CD4-positive, alpha-beta T cell treated with Interleukin-10 for 1 hour (primary cell): ENCODE results near the gene CNP.
"Not testable (repeated sequence)": the region's sequence is repeated elsewhere in the genome, so short reads cannot be mapped to it uniquely, and the experiment has no call there.

Experiments used
- DNase-seq: peaks from one replicate; pipeline ENCODE4 v3.0.0-alpha.2; 2020

The CNP gene

GRCh38 chr17:41966463-41967140 is at the start of gene CNP:
TSS of gene CNP (plus strand) at chr17:41966795. CDS start at chr17:41966885, 90 bp downstream.
- DNase-seq = peak; percentile 93

- no peak for DNase-seq
Observed at GRCh38 chr17:41917192-41917591, 49.4 kb upstream of the CNP start.

GRCh38 chr17:41917679-41918313 is 48.8 kb upstream of the CNP start:
- DNase-seq = peak; percentile 27

DNA sequence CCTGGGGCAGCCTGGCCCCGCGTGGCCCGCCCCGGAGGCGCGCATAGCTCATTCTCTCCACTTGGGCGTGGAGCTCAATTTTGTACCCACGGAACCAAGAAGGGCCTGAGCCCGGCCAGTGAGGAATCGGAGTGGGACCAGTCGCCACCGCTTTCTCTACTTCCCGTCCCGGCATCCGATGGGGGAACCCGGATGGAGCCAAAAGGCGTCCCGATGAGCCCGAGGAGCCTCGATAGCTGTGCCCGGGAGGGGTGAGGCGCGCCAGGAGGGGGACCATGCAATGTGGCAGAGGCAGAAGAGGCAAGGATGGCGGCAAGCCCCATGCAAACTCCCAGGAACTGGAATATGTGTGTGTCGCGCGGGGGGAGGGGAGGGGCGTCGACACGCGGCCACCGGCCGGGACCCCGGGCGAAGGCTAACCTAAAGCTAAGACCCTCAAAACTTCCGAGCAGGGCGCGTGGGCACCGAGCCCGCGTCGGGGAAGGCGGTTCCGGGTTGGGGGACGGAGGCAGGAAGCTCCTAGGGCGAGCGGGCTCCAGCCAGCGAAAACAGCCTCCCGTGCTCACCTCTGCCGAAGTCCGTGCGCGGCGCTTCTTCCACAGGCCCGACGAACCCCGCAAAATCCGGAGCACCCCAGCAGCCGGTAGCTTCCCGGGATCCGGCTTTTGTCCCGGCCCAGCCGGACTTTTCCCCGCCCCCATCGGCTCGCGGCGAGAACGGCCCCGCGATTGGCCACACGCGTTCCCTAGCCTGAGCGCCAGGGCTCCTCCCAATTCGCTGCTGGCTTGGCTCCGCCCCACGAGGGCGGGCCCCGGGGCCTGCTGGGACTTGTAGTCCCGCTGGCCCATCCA is 48.1 kb upstream of the CNP start, which contains the start of gene ACLY:
TSS of gene ACLY (minus strand) at position 638 of the 851 bp plus-strand sequence. CDS start 5,078 bp downstream, outside the sequence.
- DNase-seq = peak; percentile 97

DNA sequence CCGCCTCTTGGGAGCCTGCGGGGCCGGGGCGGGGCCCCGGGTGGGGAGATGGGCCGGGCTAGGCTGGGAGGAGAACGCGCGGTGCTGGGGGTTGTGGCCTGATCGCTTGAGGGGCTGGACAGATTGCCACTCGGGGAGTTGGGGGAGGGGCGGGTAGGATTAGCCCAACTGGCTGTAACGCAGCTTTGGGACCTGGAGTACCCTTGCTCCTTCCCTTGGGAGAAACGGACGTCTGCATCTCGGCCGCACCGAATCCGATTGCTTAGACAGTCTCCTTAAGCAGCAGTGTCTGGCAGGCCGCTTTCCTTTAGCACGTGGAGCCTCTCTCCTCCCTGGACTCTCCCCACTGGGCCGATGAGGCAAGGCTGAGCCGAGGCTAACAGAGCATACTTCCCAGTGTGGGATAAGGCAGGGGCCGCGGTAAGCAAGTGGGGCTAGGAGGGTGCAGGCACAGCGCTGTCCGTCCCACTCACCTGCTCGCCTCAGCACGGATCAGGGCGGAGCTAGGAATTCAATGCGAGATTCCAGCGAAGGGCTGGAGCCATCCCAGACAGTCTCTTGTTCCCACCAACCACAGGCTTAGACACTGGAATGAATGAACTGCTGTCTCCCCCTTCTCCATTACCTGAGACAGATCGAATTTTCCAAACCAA is 47.3 kb upstream of the CNP start:
- DNase-seq = no peak

- DNase-seq = no peak
Observed at GRCh38 chr17:41919840-41920579, 46.6 kb upstream of the CNP start.

DNA sequence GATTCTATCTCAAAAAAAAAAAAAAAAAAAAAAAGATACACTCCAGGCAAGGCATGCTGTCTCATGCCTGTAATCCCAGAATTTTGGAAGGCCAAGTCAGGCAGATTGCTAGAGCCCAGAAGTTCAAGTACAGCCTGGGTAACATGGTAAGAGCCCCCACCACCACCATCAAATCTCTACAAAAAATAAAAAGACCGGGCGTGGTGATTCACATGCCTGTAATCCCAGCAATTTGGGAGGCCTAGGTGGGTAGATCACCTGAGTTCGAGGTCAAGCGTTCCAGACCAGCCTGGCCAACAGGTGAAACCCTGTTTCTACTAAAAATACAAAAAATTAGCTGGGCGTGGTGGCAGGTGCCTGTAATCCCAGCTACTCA is 46.0 kb upstream of the CNP start:
- DNase-seq = no peak

DNA sequence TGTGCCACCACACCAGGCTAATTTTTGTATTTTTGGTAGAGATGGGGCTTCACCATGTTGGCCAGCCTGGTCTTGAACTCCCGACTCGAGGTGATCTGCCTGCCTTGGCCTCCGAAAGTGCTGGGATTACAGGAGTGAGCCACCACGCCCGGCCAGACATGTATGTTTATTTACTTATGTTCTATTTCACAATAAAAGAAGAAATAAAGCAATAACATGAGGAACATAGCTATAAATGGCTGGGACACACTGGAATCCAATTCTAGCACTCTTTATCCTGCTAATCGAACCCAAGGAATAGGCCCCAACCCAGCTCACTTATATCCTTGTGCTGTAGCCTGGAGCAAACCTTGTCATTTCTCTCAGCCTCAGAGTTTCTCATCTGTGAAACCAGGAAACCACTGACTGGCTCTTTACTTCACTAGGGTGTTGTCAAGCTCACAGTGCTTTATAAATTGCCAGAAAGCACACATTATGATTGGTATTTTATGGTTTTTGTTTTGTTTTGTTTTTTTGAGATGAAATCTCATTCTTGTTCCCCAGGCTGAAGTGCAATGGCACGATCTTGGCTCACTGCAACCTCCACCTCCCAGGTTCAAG is 40.5 kb upstream of the CNP start:
- no peak for DNase-seq

GRCh38 chr17:41928693-41929251 is 37.8 kb upstream of the CNP start:
- no peak for DNase-seq

DNA sequence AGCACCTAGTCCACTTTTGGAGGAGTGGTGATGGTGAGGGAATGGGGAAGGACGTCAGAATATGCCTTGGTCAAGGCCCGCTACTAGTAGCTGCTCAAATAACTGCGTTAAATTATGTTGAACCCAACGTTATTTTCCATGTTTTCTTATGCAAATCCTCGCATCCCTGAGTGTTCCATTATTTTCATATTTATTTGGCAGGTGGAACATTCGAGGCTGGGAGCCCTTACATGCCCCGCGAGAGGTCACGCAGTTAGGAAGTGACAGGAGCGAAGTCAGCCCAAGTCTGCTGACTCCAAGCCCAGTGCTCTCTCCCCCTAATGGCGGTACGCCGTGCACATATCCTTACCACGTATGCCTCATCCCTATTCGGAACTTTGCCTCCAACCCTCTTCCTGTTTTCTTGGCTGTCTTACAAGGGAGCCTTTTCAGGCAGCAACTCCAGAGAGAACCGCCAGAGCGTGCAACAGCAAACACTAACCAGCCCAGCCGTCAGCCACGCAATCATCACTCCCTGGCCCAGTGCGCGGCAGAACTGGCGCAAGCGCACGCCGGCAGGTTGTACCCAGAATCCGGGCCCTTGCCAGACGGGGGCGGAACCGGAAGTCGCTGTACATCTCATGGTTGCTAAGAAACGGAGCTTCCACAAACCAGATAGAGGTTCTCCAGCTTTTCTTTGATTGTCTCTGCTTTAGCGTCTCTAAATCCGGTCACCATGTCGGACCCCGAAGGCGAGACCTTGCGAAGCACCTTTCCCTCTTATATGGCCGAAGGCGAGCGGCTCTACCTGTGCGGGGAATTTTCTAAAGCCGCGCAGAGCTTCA is 36.4 kb upstream of the CNP start, which contains the start of gene ODAD4:
TSS of gene ODAD4 (plus strand) at position 609 of the 824 bp plus-strand sequence. CDS start at position 716, 107 bp downstream.
- DNase-seq = peak; percentile 96

GRCh38 chr17:41930833-41931156 is 35.8 kb upstream of the CNP start:
- not testable (repeated sequence) for DNase-seq

- DNase-seq = not testable (repeated sequence)
Observed at GRCh38 chr17:41931715-41932114, 34.9 kb upstream of the CNP start.

GRCh38 chr17:41932816-41933389 is 33.7 kb upstream of the CNP start:
- no peak for DNase-seq

DNA sequence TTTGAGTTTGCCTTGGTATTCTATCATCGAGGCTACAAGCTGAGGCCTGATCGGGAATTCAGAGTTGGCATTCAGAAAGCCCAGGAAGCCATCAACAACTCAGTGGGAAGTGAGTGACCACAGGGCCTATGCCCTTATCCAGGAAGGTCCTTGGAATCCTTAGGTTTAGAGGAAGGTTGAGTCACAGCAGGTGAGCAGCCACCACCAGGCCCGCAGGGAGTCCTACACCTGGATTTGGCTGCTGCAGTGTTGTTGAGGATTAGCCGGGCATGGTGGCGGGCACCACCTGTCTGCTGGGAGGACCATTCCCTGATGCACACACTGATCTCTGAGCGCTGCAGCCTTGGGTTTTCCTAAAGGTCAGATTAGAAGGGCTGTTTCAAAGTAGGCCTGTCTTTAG is 31.0 kb upstream of the CNP start:
- DNase-seq = no peak

GRCh38 chr17:41937970-41938954 is 28.3 kb upstream of the CNP start:
- DNase-seq = no peak

- no peak for DNase-seq
Observed at GRCh38 chr17:41939044-41939692, 27.4 kb upstream of the CNP start.

DNA sequence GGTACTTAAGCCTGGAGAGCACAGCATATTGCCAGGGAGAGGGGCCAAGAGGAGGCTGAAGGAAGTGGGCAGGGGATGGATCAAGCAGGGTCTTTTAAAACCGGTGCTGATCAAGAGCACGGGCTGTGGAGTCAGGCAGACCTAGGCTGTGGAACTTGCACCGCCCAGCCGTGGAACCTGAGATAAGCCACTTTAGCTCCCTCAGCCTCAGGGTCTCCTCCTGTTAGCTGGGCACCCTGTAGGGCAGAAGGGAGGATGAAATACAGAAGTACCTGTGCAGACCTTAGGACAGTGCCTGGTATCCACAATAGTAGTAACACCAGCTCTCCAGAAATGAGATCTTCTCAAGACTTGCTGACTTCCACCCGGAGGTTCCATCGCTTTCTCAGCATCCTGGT is 26.9 kb upstream of the CNP start:
- DNase-seq = no peak

GRCh38 chr17:41941168-41941567 is 25.4 kb upstream of the CNP start:
- no peak for DNase-seq
